ENCODE measurements around the gene SH2D4B.
A peak's percentile ranks its signal among the peaks of the same experiment; 100 is the strongest.

The SH2D4B gene

DNA sequence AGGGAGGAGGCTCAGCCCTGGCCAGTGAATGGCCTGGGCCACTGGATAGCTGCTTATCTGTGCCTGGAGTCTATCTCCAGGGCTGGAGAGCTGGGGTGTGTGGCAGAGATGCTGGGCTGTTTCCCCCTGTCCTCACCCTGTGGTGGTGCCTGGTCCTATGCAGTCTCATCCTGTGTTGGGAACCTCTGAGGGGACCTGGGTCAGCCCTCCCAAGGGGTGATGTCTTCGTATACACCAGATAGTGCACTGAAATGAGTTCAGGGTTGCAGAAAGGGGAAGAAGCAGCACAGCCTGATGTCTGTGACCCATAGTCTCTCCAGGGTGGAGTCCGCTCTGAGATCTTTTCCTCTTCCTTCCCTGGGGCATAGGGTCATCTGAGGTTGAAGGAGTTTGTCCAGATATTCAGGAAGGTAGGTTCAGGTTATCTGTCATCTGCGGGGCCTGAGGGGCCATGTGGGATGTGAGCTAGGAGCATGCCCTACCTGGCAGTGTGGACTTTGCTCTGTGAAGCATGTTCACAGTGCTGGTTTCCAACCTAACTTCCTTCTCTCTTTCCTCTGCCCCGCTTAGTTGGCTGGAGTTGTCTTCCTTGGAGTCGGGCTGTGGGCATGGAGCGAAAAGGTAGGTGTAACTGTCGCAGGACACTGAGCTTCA is 33.4 kb upstream of the SH2D4B start:
- no peak for DNase-seq

GRCh38 chr10:80504897-80505465 is 32.7 kb upstream of the SH2D4B start:
- no peak for DNase-seq

DNA sequence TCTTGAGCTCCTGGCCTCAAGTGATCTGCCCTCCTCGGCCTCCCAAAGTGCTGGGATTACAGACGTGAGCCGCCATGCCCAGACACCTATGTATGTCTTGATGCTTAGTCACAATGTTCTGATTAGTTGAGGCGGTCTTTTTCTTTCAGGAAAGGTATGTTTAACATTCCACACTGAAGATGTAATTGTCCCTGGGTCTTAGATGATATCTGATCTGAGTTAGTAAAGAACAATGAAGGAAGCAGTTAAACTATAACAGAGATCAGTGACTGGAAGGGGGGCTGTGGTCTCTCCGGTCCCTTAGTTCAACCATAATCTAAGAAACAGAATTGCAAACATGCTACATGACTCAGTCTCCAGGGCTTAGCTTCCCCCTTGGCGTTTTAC is 31.5 kb upstream of the SH2D4B start:
- peak; percentile 37 for DNase-seq

DNA sequence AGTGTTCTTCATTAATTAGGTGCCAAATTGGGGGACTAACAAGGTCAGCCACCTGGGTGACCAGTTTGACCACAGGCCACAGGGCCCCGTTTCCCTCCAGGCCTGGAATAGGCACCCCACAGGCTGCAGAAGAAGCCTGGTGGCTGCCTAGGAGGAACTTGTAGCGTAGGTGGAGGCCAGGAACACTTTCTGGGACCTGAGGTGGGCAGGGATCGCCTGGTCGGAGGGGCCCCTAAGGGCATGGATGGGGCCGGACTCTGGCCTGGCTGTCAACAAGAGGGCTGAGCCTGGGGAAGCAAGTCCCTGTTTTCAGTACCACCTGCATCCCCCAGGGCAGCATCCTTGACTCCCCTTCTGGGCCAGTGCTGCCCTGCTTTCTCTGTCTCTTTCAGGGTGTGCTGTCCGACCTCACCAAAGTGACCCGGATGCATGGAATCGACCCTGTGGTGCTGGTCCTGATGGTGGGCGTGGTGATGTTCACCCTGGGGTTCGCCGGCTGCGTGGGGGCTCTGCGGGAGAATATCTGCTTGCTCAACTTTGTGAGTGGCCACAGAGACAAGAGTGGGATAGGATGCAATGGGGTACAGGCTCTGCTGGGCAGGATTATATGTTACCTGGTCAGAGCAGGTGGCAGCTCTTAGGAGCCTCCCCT is 30.7 kb upstream of the SH2D4B start:
- no peak for DNase-seq

- DNase-seq = no peak
Measured at GRCh38 chr10:80509108-80509402, 28.6 kb upstream of the SH2D4B start.

DNA sequence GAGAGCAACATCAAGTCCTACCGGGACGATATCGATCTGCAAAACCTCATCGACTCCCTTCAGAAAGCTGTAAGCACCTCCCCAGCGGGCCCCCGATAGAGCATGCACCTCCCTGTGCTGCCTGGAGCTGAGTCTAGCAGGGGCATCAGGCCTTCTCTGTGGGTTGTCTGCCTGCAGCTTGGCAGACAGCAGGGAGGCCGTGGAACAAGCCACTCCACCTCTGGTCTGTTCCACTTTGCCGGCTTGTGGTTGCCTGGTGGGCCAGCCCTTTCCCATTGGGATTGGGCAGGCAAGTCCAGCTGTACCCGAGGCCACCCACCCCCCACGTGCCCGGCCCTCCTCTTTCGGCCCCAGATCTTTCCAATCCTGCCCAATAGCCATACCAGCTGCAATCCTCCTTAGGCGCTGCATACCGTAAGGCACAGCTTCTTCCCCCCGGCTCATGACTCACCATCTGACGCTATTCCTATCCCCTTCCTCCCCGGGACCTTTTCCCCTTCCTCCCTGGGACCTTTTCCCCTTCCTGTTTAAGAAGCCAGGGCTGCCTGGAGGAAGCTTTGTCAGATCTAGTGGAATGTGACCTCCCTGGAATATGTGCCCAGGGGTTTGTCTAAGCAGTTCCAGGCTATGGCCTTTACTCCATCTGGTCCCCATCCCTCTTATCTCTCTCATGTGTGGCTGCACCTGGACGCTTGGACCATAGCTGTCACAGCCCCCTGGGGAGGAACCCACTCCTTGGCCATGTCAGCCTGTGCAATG is 28.1 kb upstream of the SH2D4B start:
- peak; percentile 85 for DNase-seq

GRCh38 chr10:80512031-80512526 is 25.6 kb upstream of the SH2D4B start:
- no peak for DNase-seq

GRCh38 chr10:80513106-80513505 is 24.6 kb upstream of the SH2D4B start:
- no peak for DNase-seq

DNA sequence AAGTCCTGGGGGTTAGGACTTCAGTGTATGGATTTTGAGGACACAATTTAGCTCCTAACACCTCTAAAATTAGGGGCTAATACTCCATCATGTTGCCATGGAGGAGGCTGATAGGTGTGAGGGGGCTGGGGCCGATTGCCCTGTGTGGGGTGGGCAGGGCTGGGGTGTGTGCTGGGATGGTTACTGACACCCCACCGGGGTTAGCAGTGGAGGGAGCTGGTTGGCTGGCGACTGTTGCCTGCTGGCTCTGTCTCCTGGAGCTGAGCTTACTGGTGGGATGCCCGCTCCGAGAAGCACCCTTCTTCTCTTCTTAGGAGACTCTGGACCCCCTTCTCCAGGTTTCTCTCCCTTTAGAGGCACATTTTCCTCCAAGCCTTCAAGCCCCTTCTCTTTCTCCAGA is 22.2 kb upstream of the SH2D4B start:
- DNase-seq = no peak

DNA sequence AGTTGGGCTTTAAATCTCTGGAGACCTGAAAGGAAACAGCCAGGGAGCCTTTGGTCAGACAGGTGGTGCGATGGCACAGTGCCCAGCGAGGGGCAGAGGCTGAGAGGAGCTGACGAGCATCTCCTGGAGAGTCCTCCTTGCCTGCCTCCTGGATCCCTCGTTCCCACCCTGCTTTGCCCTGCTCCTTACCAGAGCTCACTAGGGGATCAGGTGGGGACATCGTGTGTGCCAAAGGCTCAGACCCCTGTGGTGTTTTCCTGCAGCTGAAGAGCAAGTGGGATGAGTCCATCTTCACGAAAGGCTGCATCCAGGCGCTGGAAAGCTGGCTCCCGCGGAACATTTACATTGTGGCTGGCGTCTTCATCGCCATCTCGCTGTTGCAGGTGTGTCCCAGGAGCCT is 21.8 kb upstream of the SH2D4B start:
- DNase-seq = no peak

DNA sequence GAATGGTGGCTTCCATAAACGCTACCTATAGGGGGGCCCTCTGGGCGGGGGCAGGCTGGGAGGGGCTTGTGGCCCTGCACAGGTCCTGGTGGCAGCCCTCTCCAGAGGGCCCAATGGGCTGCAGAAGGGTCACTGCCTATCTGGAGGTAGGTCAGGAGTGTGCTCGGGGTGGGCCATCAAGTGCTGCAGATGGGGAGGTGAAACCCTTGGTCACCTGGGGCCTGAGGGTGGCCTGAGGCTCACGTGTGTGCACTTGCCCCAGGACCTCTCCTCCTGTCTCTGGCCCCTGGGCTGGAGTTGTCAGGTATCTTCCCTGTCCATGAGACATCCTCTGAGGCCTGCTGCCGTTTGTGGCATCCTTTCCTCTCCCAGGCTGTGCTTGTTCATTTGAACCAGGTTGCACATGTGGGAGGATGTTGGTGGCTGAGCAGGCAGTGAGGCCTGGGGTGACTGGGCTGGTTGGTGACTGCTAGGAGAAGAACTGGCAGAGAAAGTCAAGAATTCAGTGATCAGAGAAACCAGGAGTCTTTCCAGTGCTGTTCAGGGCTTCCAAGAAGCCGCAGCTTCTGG is 21.1 kb upstream of the SH2D4B start:
- no peak for DNase-seq

GRCh38 chr10:80517416-80518142 is 20.1 kb upstream of the SH2D4B start:
- DNase-seq = no peak

GRCh38 chr10:80518143-80518806 is 19.4 kb upstream of the SH2D4B start:
- DNase-seq = no peak

DNA sequence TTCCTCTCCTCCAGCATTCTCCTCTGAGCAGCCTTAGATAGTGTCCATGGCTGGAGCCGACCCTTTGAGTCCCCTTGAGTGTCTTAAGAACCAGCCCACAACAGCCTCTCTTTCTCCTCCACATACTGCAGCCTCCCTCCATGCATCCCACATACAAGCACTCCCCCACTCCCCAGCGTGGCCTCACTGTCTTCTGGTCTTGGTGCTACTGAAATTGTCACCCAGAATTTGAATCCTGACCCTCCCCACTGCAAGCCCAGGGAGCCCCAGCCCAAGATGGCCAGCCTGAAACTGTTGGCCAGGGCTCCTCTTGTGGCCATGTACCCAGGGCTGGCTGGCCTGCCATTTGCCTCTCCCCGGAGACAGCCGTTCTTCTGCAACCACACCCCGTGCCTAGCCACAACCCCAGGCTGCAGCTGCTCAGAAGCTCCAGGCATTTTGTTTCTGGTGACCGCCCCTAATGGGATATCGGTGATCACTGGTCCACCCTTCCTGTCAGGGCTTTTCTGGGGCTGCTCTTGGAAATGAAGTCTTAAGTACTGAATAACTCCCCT is 18.8 kb upstream of the SH2D4B start:
- no peak for DNase-seq

- no peak for DNase-seq
Measured at GRCh38 chr10:80519936-80520650, 17.6 kb upstream of the SH2D4B start.

GRCh38 chr10:80520661-80521470 is 16.8 kb upstream of the SH2D4B start:
- DNase-seq = no peak

DNA sequence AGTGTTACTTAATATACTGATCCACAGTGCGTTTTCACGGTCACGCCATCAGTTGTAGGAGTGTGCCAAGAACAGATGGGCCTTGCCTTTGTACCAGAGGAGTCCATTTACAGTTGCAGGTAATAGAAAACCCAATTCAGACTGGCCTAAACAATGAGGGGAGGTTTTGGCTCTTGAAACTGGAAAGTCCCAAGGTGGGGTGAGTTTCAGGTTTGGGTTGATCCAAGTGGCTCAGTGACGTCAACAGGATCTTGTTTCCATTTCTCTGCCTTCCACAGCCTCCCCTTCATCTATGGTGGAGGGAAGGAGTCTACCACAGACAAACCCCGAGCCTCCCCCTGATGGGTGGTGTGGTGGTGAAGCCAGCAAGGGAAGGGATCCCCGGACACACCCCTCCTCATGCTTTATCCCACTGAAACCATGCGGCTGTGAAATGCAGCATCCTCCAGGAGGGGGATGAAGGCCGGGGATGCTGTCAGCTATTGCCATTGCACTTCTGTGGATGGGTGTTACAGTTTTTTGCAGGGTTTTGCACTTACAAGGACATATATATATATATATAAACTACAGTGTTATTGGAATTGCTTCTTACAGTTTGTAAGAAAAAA is 14.8 kb upstream of the SH2D4B start:
- DNase-seq = no peak

DNA sequence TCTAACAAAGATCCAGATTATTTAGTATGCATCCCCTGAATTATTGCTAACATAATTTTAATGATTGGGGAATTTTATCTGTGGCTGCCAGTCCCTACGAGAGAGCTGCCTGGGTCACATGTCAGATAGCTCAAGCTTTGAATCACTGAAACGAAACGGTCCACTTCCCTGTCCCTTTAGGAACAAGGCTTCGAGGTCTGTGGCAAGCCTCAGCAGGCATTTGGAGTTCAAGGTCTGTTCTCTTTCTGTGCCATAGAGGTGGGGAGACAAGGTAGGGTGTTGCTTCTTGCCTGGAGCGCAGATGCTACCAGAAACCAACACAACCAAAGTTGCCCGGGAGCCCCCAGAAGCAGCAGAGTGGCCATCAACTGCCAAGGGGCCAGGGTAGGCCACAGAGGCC is 13.9 kb upstream of the SH2D4B start:
- no peak for DNase-seq

GRCh38 chr10:80524190-80524909 is 13.4 kb upstream of the SH2D4B start:
- DNase-seq = no peak
